ENCODE results near the gene KLHL36.

DNA sequence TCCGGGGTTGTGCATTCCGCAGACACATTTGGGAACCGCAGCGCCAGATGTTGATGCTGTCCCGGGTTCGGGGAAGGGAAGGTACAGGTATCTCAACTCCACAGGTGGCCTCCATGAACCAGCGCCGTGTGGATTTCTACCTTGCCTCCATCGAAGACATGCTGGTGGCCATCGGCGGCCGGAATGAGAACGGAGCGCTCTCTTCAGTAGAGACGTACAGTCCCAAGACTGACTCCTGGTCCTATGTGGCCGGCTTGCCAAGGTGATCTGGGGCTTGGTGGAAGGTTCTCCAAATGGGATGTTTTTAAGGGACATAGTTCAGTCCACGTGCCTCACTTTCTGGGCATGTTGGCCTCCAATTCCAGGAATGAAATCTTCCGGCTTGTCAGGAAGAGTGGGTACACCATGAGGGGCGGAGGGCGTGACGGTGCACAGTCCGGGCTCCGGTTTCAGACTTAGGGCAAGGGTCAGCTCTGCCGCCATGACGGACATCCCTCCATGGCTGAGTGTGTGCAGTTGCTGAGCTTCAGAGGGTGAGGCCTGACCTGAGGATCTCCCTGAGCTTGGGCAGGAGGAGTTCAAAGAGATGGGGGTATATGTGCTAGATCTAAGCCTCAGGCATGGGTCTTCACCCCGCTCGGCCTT lies 11.5 kb downstream of the KLHL36 start:
- no peak for TF ChIP-seq JUND (IDR thresholded peaks at IDR 0.05)
- TF ChIP-seq, protein P1, sequence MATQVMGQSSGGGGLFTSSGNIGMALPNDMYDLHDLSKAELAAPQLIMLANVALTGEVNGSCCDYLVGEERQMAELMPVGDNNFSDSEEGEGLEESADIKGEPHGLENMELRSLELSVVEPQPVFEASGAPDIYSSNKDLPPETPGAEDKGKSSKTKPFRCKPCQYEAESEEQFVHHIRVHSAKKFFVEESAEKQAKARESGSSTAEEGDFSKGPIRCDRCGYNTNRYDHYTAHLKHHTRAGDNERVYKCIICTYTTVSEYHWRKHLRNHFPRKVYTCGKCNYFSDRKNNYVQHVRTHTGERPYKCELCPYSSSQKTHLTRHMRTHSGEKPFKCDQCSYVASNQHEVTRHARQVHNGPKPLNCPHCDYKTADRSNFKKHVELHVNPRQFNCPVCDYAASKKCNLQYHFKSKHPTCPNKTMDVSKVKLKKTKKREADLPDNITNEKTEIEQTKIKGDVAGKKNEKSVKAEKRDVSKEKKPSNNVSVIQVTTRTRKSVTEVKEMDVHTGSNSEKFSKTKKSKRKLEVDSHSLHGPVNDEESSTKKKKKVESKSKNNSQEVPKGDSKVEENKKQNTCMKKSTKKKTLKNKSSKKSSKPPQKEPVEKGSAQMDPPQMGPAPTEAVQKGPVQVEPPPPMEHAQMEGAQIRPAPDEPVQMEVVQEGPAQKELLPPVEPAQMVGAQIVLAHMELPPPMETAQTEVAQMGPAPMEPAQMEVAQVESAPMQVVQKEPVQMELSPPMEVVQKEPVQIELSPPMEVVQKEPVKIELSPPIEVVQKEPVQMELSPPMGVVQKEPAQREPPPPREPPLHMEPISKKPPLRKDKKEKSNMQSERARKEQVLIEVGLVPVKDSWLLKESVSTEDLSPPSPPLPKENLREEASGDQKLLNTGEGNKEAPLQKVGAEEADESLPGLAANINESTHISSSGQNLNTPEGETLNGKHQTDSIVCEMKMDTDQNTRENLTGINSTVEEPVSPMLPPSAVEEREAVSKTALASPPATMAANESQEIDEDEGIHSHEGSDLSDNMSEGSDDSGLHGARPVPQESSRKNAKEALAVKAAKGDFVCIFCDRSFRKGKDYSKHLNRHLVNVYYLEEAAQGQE (IDR thresholded peaks at IDR 0.05), result no peak
- TF ChIP-seq, protein P2, sequence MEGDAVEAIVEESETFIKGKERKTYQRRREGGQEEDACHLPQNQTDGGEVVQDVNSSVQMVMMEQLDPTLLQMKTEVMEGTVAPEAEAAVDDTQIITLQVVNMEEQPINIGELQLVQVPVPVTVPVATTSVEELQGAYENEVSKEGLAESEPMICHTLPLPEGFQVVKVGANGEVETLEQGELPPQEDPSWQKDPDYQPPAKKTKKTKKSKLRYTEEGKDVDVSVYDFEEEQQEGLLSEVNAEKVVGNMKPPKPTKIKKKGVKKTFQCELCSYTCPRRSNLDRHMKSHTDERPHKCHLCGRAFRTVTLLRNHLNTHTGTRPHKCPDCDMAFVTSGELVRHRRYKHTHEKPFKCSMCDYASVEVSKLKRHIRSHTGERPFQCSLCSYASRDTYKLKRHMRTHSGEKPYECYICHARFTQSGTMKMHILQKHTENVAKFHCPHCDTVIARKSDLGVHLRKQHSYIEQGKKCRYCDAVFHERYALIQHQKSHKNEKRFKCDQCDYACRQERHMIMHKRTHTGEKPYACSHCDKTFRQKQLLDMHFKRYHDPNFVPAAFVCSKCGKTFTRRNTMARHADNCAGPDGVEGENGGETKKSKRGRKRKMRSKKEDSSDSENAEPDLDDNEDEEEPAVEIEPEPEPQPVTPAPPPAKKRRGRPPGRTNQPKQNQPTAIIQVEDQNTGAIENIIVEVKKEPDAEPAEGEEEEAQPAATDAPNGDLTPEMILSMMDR (IDR thresholded peaks at IDR 0.05; ENCODE audit: low read depth, low read length, missing input control), result no peak
- no peak for TF ChIP-seq EGR1 (IDR thresholded peaks at IDR 0.05; ENCODE audit: low read depth in 2 of 2)
- TF ChIP-seq, protein P3, sequence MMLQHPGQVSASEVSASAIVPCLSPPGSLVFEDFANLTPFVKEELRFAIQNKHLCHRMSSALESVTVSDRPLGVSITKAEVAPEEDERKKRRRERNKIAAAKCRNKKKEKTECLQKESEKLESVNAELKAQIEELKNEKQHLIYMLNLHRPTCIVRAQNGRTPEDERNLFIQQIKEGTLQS (IDR thresholded peaks at IDR 0.05), result no peak
- TF ChIP-seq RAD21 (IDR thresholded peaks at IDR 0.05), result no peak
- TF ChIP-seq TAF1 (conservative IDR thresholded peaks at IDR 0.05), result no peak

All from liver (tissue), 3 donors.